CD14-positive monocyte (primary cell): ENCODE results near the gene PPM1H. TPM values are rescaled to one million over a fixed set of nuclear protein-coding genes. Genes with fewer than 3 reads are reported as not detected.

Experiments used
- DNase-seq, 3 donors: peaks; one replicate each; pipeline ENCODE4 v3.0.0-alpha.2; 2011 to 2022
- H2AFZ ChIP-seq: 2 replicates; pipeline ENCODE4 v1.6.0; 2012; ENCODE audit warnings: mild to moderate bottlenecking, low read depth, low read length, inconsistent platforms; ENCODE audit not compliant: insufficient read depth, poor library complexity, severe bottlenecking
- H3K27ac ChIP-seq, 2 donors: 1 replicate in 1 of 2; 2 replicates in 1 of 2; pipeline ENCODE4 v1.5.1; 2012 to 2013; ENCODE audit warnings: low read length in 2 of 2, control low read depth in 1 of 2, inconsistent platforms in 1 of 2, low read depth in 1 of 2, mild to moderate bottlenecking in 1 of 2
- H3K27me3 ChIP-seq, 2 donors: one replicate each; pipeline versions ENCODE4 v1.6.0 to v1.6.1; 2011 to 2013; ENCODE audit warnings: low read length in 2 of 2; ENCODE audit not compliant: control insufficient read depth in 2 of 2, insufficient read depth in 2 of 2
- H3K36me3 ChIP-seq, 2 donors: replicated peaks in 1 of 2; 1 replicate in 1 of 2; 2 replicates in 1 of 2; pipeline versions ENCODE4 v1.5.1 to v1.6.1; 2012 to 2013; ENCODE audit warnings: low read length in 2 of 2, control low read depth in 1 of 2, inconsistent platforms in 1 of 2, mild to moderate bottlenecking in 1 of 2; ENCODE audit not compliant: insufficient read depth in 2 of 2, control insufficient read depth in 1 of 2
- H3K4me1 ChIP-seq, 2 donors: 1 replicate in 1 of 2; 2 replicates in 1 of 2; pipeline versions ENCODE4 v1.5.1 to v1.6.1; 2012 to 2013; ENCODE audit warnings: low read length in 2 of 2, control low read depth in 1 of 2, inconsistent platforms in 1 of 2, mild to moderate bottlenecking in 1 of 2, moderate library complexity in 1 of 2; ENCODE audit not compliant: insufficient read depth in 2 of 2, control insufficient read depth in 1 of 2
- H3K4me2 ChIP-seq: replicated peaks from 2 replicates; pipeline ENCODE3; 2012; ENCODE audit warnings: low read length, moderate library complexity, mild to moderate bottlenecking; ENCODE audit not compliant: poor library complexity, severe bottlenecking; ENCODE audit errors: extremely low read depth
- H3K4me3 ChIP-seq, 3 experiments: fragments of 200-600 bp in 1 of 3; sonication (generic) in 1 of 3; replicated peaks in 1 of 3; 1 replicate in 2 of 3; 2 replicates in 1 of 3; pipeline ENCODE4 v1.5.1; 2011 to 2013; ENCODE audit warnings: low read length in 3 of 3, mild to moderate bottlenecking in 3 of 3, control low read depth in 2 of 3, low read depth in 2 of 3, inconsistent platforms in 1 of 3, moderate library complexity in 1 of 3
- H3K79me2 ChIP-seq: 2 replicates; pipeline ENCODE4 v1.6.0; 2012; ENCODE audit warnings: mild to moderate bottlenecking, control low read depth, inconsistent platforms, low read length, moderate library complexity; ENCODE audit not compliant: insufficient read depth
- H3K9ac ChIP-seq: 2 replicates; pipeline ENCODE4 v1.6.0; 2017; ENCODE audit warnings: low read length, mild to moderate bottlenecking; ENCODE audit not compliant: insufficient read depth, poor library complexity, severe bottlenecking
- H3K9me3 ChIP-seq, 2 donors: replicated peaks in 1 of 2; 1 replicate in 1 of 2; 2 replicates in 1 of 2; pipeline versions ENCODE4 v1.5.1 to v1.6.1; 2012 to 2013; ENCODE audit warnings: low read length in 2 of 2, control low read depth in 1 of 2; ENCODE audit not compliant: control insufficient read depth in 1 of 2, insufficient read depth in 1 of 2
- H4K20me1 ChIP-seq: 2 replicates; pipeline ENCODE4 v1.6.0; 2012; ENCODE audit warnings: mild to moderate bottlenecking, low read length, control low read depth, moderate library complexity; ENCODE audit not compliant: insufficient read depth
- H3K27ac Mint-ChIP-seq, 7 donors: one replicate each; pipeline ENCODE4 v1.8.0; 2020; ENCODE audit warnings: mild to moderate bottlenecking in 7 of 7, mixed read lengths in 7 of 7, moderate library complexity in 6 of 7, inconsistent platforms in 2 of 7
- H3K27me3 Mint-ChIP-seq, 3 donors: one replicate each; pipeline ENCODE4 v1.8.0; 2021 to 2022; ENCODE audit warnings: low read depth in 3 of 3, mild to moderate bottlenecking in 3 of 3, mixed read lengths in 3 of 3, moderate library complexity in 3 of 3, inconsistent platforms in 1 of 3
- H3K36me3 Mint-ChIP-seq, 2 donors: one replicate each; pipeline ENCODE4 v1.8.0; 2020; ENCODE audit warnings: mixed read lengths in 2 of 2, inconsistent platforms in 1 of 2, mild to moderate bottlenecking in 1 of 2
- H3K4me1 Mint-ChIP-seq: one replicate; pipeline ENCODE4 v1.8.0; 2020; ENCODE audit warnings: mild to moderate bottlenecking, mixed read lengths
- H3K4me3 Mint-ChIP-seq, 2 donors: one replicate each; pipeline ENCODE4 v1.8.0; 2020; ENCODE audit warnings: mild to moderate bottlenecking in 2 of 2, mixed read lengths in 2 of 2, moderate library complexity in 1 of 2
- H3K9me3 Mint-ChIP-seq, 7 donors: one replicate each; pipeline ENCODE4 v1.8.0; 2020 to 2022; ENCODE audit warnings: mixed read lengths in 7 of 7, mild to moderate bottlenecking in 6 of 7, moderate library complexity in 6 of 7, inconsistent platforms in 2 of 7
- CTCF ChIP-seq: fragments of 200-600 bp; IDR thresholded peaks from one replicate; pipeline ENCODE4 v1.8.0; 2022; ENCODE audit warnings: antibody characterized with exemption, mild to moderate bottlenecking
- WGBS: methylation state at CpG from one replicate; pipeline ENCODE4 v1.1.5; 2013; ENCODE audit warnings: missing lambda C conversion rate; ENCODE audit not compliant: insufficient coverage; 5-methylcytosine and 5-hydroxymethylcytosine counted together
- intact Hi-C, 2 donors: fragments of 100-400 bp; cut with micrococcal nuclease; formaldehyde crosslinking; loops; one replicate each; pipeline versions ENCODE4 v1.15.0 to v1.15.1; 2023
- polyA plus RNA-seq, 3 donors: library from polyadenylated mRNA; depleted of rRNA in 1 of 3; unstranded in 2 of 3; stranded (reverse) in 1 of 3; fragments of 300-500 nt in 2 of 3; fragments of >200 nt in 1 of 3; fragmentation: Illumina TruSeq in 2 of 3; gene quantifications; 1 replicate in 2 of 3; 2 replicates in 1 of 3; pipeline ENCODE4 v1.2.3, GENCODE V29; 2012 to 2021

The PPM1H gene
- polyA plus RNA-seq, 3 donors, result 1.5 to 2.8 (median 1.9) TPM

- Histone ChIP-seq H2AFZ (no peak overlapping the region), H3K27me3 (no peaks in the 10 kb centered on the region), H3K9ac (no peak overlapping the region), H4K20me1 (no peaks in the 10 kb centered on the region), H3K79me2 (no peaks in the 10 kb centered on the region), H3K4me1 (peaks cover 11 to 13% of the 10 kb centered on the region in 2 donors), H3K4me3 (no peak overlapping the region), H3K36me3 (no peaks in the 10 kb centered on the region), H3K27ac (no peak overlapping the region), H3K4me2 (no peak overlapping the region), H3K9me3 (no peaks in the 10 kb centered on the region)
- Mint-ChIP-seq H3K4me1 (peaks cover 16% of the 10 kb centered on the region), H3K36me3 (peaks cover 4 to 6% of the 10 kb centered on the region in 2 donors), H3K4me3 (no peak overlapping the region), H3K27ac (no peak overlapping the region), H3K9me3 (peaks cover 0 to 6% (median 0%) of the 10 kb centered on the region in 7 donors), H3K27me3 (no peaks in the 10 kb centered on the region)
- DNase-seq, result no peak
- no peak for TF ChIP-seq CTCF
- intact Hi-C loops, result no loop called here
- WGBS, result 97% methylated on average over 2 of the region's 2 CpGs
Measured at GRCh38 chr12:62770381-62770780, 164.6 kb downstream of the PPM1H start.

GRCh38 chr12:62769076-62769619 lies 165.8 kb downstream of the PPM1H start:
- intact Hi-C loops, result no loop called here
- no peak overlapping the region for H3K9ac ChIP-seq
- no peaks in the 10 kb centered on the region for H3K27me3 Mint-ChIP-seq
- no peaks in the 10 kb centered on the region for H3K27me3 ChIP-seq
- no peak overlapping the region for H3K4me3 ChIP-seq
- H2AFZ ChIP-seq, result no peak overlapping the region
- 86% methylated on average over 1 of the region's 3 CpGs for WGBS
- no peak overlapping the region for H3K27ac Mint-ChIP-seq
- peaks cover 6% of the 10 kb centered on the region for H3K4me1 Mint-ChIP-seq
- H3K36me3 ChIP-seq, result no peaks in the 10 kb centered on the region
- no peaks in the 10 kb centered on the region for H3K79me2 ChIP-seq
- no peaks in the 10 kb centered on the region for H4K20me1 ChIP-seq
- H3K9me3 ChIP-seq, result no peaks in the 10 kb centered on the region
- no peak overlapping the region for H3K4me2 ChIP-seq
- DNase-seq, result no peak
- TF ChIP-seq CTCF, result no peak
- peaks cover 0 to 6% (median 0%) of the 10 kb centered on the region in 7 donors for H3K9me3 Mint-ChIP-seq
- peaks cover 0 to under 1% of the 10 kb centered on the region in 2 donors for H3K4me1 ChIP-seq
- H3K4me3 Mint-ChIP-seq, result no peak overlapping the region
- peaks cover 4 to 6% of the 10 kb centered on the region in 2 donors for H3K36me3 Mint-ChIP-seq
- no peak overlapping the region for H3K27ac ChIP-seq
